Brain microvascular endothelial cell (primary cell): ENCODE results near the gene ETFA.
"Not testable (repeated sequence)": the region's sequence is repeated elsewhere in the genome, so short reads cannot be mapped to it uniquely, and the experiment has no call there.

Experiments
- DNase-seq: peaks from one replicate; pipeline ENCODE4 v3.0.0-alpha.2; 2020
- H3K27ac ChIP-seq: fragments of 250-450 bp; sonication (Bioruptor Pico); 2 replicates; pipeline ENCODE4 v1.5.1; 2020; ENCODE audit warnings: mild to moderate bottlenecking, moderate library complexity
- H3K27me3 ChIP-seq: fragments of 250-450 bp; sonication (Bioruptor Pico); replicated peaks from 2 replicates; pipeline ENCODE4 v1.5.1; 2020; ENCODE audit warnings: mild to moderate bottlenecking
- H3K36me3 ChIP-seq: fragments of 250-450 bp; sonication (Bioruptor Pico); replicated peaks from 2 replicates; pipeline ENCODE4 v1.5.1; 2020; ENCODE audit warnings: mild to moderate bottlenecking
- H3K4me3 ChIP-seq: 2 replicates; pipeline ENCODE4 v1.5.1; 2011; ENCODE audit warnings: low read depth, mild to moderate bottlenecking, control low read depth, low read length, moderate library complexity
- in situ Hi-C: cut with HindIII; loops from 2 replicates; pipeline ENCODE4 v1.10.0; 2017; ENCODE audit warnings: low sequenced_read_pairs, low pct_ligation_motif_present
- TF ChIP-seq, protein P1 (sequence below): IDR thresholded peaks from 2 replicates; pipeline ENCODE4 v1.5.1; 2011; ENCODE audit warnings: low read depth, mild to moderate bottlenecking, moderate library complexity, low read length, control low read depth, inconsistent platforms; ENCODE audit errors: missing control alignments

Gene ETFA

DNA sequence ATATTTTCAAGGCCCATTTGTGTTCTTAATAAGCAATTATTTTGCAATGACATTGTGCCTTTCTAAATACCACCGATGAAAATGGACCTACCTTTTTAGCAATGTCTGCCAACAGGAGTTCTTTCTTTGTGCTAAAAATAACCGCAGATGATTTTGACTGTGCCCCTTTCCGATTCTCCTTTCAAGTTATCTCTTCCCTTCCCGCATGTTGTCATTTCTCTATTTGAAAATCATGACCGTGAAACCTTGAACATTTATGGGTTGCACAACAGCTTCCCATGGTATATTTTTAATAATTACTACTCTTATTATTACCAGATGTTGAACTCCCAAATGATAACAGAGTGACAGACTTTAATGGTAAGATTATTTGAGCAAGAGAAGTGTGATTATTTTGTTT lies 10.3 kb upstream of the ETFA start:
- Histone ChIP-seq H3K36me3 (no peaks in the 10 kb centered on the region), H3K27me3 (peaks cover 10% of the 10 kb centered on the region), H3K27ac (no peak overlapping the region), H3K4me3 (no peak overlapping the region)
- TF ChIP-seq, protein P1, sequence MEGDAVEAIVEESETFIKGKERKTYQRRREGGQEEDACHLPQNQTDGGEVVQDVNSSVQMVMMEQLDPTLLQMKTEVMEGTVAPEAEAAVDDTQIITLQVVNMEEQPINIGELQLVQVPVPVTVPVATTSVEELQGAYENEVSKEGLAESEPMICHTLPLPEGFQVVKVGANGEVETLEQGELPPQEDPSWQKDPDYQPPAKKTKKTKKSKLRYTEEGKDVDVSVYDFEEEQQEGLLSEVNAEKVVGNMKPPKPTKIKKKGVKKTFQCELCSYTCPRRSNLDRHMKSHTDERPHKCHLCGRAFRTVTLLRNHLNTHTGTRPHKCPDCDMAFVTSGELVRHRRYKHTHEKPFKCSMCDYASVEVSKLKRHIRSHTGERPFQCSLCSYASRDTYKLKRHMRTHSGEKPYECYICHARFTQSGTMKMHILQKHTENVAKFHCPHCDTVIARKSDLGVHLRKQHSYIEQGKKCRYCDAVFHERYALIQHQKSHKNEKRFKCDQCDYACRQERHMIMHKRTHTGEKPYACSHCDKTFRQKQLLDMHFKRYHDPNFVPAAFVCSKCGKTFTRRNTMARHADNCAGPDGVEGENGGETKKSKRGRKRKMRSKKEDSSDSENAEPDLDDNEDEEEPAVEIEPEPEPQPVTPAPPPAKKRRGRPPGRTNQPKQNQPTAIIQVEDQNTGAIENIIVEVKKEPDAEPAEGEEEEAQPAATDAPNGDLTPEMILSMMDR = no peak
- DNase-seq = no peak
- in situ Hi-C loops = no loop called here

DNA sequence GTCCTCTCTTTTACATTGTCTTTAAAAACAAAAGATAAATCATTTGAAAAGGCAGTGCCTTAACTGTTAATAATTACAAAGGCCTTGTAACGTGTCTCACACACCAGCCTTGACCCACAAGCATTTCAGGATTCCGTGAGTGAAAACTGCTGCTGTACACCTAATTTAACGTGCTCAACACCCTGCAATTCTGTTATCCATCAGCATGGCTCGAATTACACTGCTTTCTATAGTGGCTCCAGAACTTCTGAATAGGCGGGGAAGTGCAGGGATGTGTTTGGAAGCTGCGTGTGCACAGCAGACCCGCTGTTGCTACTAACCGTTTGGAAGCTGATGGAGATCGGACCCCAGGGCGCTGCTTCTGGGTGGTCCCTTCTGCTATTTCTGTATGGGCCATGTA lies 9.9 kb upstream of the ETFA start:
- in situ Hi-C loops = no loop called here
- TF ChIP-seq, protein P1 = no peak
- DNase-seq = no peak

DNA sequence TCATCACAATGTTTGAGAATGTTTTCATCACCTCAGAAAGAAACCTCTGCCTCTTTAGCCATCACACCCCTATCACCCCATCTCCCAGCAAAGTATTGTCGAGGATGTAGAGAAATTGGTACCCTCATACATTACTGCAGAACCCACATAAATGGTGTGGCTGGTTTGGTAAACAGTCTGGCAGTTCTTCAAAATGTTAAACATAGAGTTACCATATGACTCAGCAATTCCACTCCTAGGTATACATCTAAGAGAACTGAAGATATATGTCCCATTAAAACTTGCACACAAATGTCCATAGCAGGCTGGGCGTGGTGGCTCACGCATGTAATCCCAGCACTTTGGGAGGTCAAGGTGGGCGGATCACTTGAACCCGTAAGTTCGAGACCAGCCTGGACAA lies 8.7 kb upstream of the ETFA start:
- DNase-seq = no peak

More for the DNA sequence above, 9.9 kb upstream of the ETFA start:
- Histone ChIP-seq H3K4me3 (no peak overlapping the region), H3K36me3 (no peaks in the 10 kb centered on the region), H3K27ac (no peak overlapping the region), H3K27me3 (peaks cover 10% of the 10 kb centered on the region)

DNA sequence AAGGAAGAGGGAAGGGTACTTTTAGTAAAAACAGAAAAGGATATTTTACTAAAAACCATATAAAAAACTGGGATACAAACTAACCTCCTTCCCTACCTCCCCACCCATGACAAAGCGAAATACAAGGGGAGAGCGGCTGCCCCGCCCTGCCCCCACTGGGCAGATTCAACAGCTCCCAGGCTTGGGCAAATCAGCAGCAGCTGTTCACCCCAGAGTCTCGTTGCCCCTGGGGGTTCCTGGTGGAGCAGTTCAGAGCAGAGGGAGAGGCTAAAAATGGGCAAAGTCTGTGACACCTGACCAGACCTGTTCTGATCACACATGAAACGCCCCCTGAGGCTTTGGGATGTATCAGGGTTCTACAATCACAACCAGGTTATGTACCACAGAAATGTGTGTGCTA lies 2.5 kb upstream of the ETFA start:
- TF ChIP-seq, protein P1 = no peak
- H3K36me3 ChIP-seq = no peaks in the 10 kb centered on the region
- no peak for DNase-seq
- H3K27ac ChIP-seq = no peak overlapping the region
- H3K4me3 ChIP-seq = no peak overlapping the region
- no peaks in the 10 kb centered on the region for H3K27me3 ChIP-seq
- in situ Hi-C loops = no loop called here

More for the DNA sequence above, 8.7 kb upstream of the ETFA start:
- Histone ChIP-seq H3K4me3 (no peak overlapping the region), H3K36me3 (no peaks in the 10 kb centered on the region), H3K27me3 (peaks cover 7% of the 10 kb centered on the region), H3K27ac (no peak overlapping the region)
- in situ Hi-C loops = no loop called here
- TF ChIP-seq, protein P1 = no peak

DNA sequence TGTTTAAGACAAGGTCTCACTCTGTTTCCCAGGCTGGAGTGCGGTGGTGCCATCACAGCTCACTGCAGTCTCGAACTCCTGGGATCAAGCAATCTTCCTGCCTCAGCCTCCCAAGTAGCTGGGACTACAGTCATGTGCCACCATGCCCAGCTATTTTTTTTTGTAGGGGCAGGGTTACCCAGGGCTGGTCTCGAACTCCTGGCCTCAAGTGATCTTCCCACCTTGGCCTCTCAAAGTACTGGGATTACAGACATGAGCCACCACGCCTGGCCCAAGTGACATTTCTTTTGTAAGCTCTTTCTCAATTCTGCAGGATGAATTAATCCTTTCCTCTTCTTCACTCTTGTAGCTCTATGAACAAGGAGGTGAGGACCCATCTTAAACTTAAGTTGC lies 1.9 kb upstream of the ETFA start:
- H3K27me3 ChIP-seq, H3K27ac ChIP-seq, in situ Hi-C loops: not testable (repeated sequence)

DNA sequence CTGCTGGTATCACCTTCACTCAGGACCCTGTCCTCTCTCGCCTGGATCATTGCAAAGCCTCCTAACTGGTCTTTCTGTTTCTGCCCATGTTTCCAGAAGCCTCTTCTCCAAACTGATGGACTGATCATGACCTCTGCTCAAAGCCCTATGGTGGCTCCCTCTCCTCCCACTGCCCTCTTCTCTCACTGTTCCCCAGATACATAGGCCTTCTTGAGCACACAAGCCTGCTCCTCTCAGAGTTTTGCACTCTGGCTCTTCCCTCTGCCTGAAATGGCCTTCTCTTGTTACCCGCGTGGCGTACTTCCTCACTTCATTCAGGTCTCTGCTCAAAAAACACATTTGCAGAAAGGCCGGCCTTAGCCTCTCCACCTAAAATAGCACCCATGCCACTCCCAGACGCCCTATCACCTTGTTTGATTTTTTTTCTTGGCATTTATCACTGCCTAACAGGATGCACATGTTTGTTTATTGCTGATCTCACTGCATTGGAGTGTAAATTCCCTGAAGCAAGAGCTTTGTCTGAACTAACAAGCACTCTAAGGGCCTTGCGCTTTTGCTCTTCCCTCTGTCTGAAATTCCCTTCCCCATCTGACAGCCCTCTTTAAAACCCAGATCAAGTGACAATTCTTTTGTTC lies 1.4 kb upstream of the ETFA start:
- Histone ChIP-seq H3K27me3 (no peaks in the 10 kb centered on the region), H3K36me3 (no peaks in the 10 kb centered on the region), H3K27ac (no peak overlapping the region), H3K4me3 (no peak overlapping the region)
- in situ Hi-C loops = no loop called here
- TF ChIP-seq, protein P1 = no peak
- DNase-seq = no peak

More for the DNA sequence above, 1.9 kb upstream of the ETFA start:
- H3K36me3 ChIP-seq, DNase-seq, H3K4me3 ChIP-seq: not testable (repeated sequence)
